H1 (cell line): ENCODE results near the gene INPP4B. TPM values are rescaled to one million over a fixed set of nuclear protein-coding genes. Genes with fewer than 3 reads are reported as not detected.

Source experiments
- CTCF ChIA-PET: fragments of 300-600 bp; sonication (Branson Sonifier 250); formaldehyde crosslinking; loops from one replicate; lab custom pipeline; 2021; ENCODE audit not compliant: partially characterized antibody; lab: Charles Lee
- POLR2A ChIA-PET: fragments of 300-600 bp; sonication (Branson Sonifier 250); formaldehyde crosslinking; loops from one replicate; lab custom pipeline; 2021; ENCODE audit warnings: inconsistent platforms; ENCODE audit not compliant: partially characterized antibody; lab: Charles Lee
- DNase-seq, 2 experiments: peaks; one replicate each; pipeline versions ENCODE4 v3.0.0 to v3.0.0-alpha.2; 2010 to 2022; ENCODE audit warnings: low spot score in 2 of 2, low read depth in 1 of 2, mixed read lengths in 1 of 2
- FAIRE-seq: peaks from 2 replicates; lab custom pipeline; 2011; peaks lifted over from hg19 to GRCh38; lab: Jason Lieb, UNC
- H2AFZ ChIP-seq: 2 replicates; pipeline ENCODE4 v1.8.1; 2012; ENCODE audit warnings: low read length, inconsistent platforms
- H2AK5ac ChIP-seq: 2 replicates; pipeline ENCODE4 v1.6.1; 2013; ENCODE audit warnings: low read depth, low read length
- H2BK120ac ChIP-seq: replicated peaks from 2 replicates; pipeline ENCODE3; 2013; ENCODE audit warnings: low read depth, low read length, inconsistent platforms
- H2BK12ac ChIP-seq: 2 replicates; pipeline ENCODE4 v1.6.1; 2013; ENCODE audit warnings: low read depth, low read length
- H2BK15ac ChIP-seq: 2 replicates; pipeline ENCODE4 v1.6.1; 2013; ENCODE audit warnings: low read length
- H2BK20ac ChIP-seq: 2 replicates; pipeline ENCODE4 v1.6.1; 2013; ENCODE audit warnings: low read length
- H2BK5ac ChIP-seq: 2 replicates; pipeline ENCODE4 v1.6.1; 2013; ENCODE audit warnings: low read depth, low read length
- H3K14ac ChIP-seq: 2 replicates; pipeline ENCODE4 v1.6.1; 2013; ENCODE audit warnings: inconsistent platforms; ENCODE audit not compliant: insufficient read length
- H3K18ac ChIP-seq: 2 replicates; pipeline ENCODE4 v1.6.1; 2013; ENCODE audit warnings: low read length; ENCODE audit errors: extremely low read depth
- H3K23ac ChIP-seq: 2 replicates; pipeline ENCODE4 v1.6.1; 2013; ENCODE audit warnings: inconsistent platforms; ENCODE audit not compliant: insufficient read length
- H3K23me2 ChIP-seq: 2 replicates; pipeline ENCODE4 v1.6.1; 2013; ENCODE audit warnings: low read depth, low read length
- H3K27ac ChIP-seq: 2 replicates; pipeline ENCODE4 v1.6.1; 2011; ENCODE audit warnings: low read depth, low read length, inconsistent platforms
- H3K27me3 ChIP-seq, 4 experiments: replicated peaks in 1 of 4; 1 replicate in 1 of 4; 2 replicates in 3 of 4; pipeline versions ENCODE4 v1.6.1 to v1.8.1; 2011 to 2013; ENCODE audit warnings: low read length in 3 of 4, mild to moderate bottlenecking in 3 of 4, inconsistent platforms in 2 of 4, mixed read lengths in 2 of 4, moderate library complexity in 1 of 4; ENCODE audit not compliant: control insufficient read depth in 3 of 4, insufficient read depth in 3 of 4; ENCODE audit errors: extremely low read depth in 1 of 4
- H3K36me3 ChIP-seq, 4 experiments: 2 replicates each; pipeline versions ENCODE4 v1.6.1 to v1.8.1; 2011 to 2013; ENCODE audit warnings: mild to moderate bottlenecking in 4 of 4, low read length in 3 of 4, moderate library complexity in 2 of 4, control low read depth in 1 of 4, inconsistent platforms in 1 of 4; ENCODE audit not compliant: insufficient read depth in 4 of 4, control insufficient read depth in 2 of 4
- H3K4ac ChIP-seq: replicated peaks from 2 replicates; pipeline ENCODE3; 2013; ENCODE audit warnings: low read length, low read depth, mixed read lengths, inconsistent platforms; ENCODE audit not compliant: insufficient read length
- H3K4me1 ChIP-seq, 4 experiments: replicated peaks in 1 of 4; 1 replicate in 1 of 4; 2 replicates in 3 of 4; pipeline versions ENCODE4 v1.6.1 to v1.8.1; 2011 to 2013; ENCODE audit warnings: low read length in 3 of 4, inconsistent platforms in 2 of 4, mixed read lengths in 1 of 4; ENCODE audit not compliant: insufficient read depth in 4 of 4, control insufficient read depth in 3 of 4
- H3K4me2 ChIP-seq, 2 experiments: 2 replicates each; pipeline versions ENCODE4 v1.6.1 to v1.8.1; 2011 to 2013; ENCODE audit warnings: low read depth in 2 of 2, low read length in 2 of 2, control low read depth in 1 of 2, inconsistent platforms in 1 of 2, mild to moderate bottlenecking in 1 of 2; ENCODE audit not compliant: insufficient read depth in 1 of 2
- H3K4me3 ChIP-seq, 4 experiments: fragments of 200-600, 300-600 bp in 1 of 4; sonication (generic), shearing (Covaris generic), sonication (Bioruptor Twin) in 1 of 4; 2 replicates each; pipeline versions ENCODE4 v1.5.1 to v1.8.1; 2011 to 2016; ENCODE audit warnings: low read length in 4 of 4, low read depth in 3 of 4, control low read depth in 2 of 4, inconsistent platforms in 2 of 4, mild to moderate bottlenecking in 2 of 4, mixed read lengths in 1 of 4, moderate library complexity in 1 of 4; ENCODE audit not compliant: insufficient read depth in 2 of 4; ENCODE audit errors: extremely low read depth in 1 of 4
- H3K56ac ChIP-seq: replicated peaks from 2 replicates; pipeline ENCODE3; 2013; ENCODE audit warnings: low read depth, mild to moderate bottlenecking, mixed read lengths, low read length, inconsistent platforms; ENCODE audit not compliant: insufficient read length
- H3K79me1 ChIP-seq: 2 replicates; pipeline ENCODE4 v1.6.1; 2013; ENCODE audit warnings: low read depth, low read length, control low read depth
- H3K79me2 ChIP-seq, 2 experiments: 2 replicates each; pipeline versions ENCODE4 v1.6.1 to v1.8.1; 2012 to 2013; ENCODE audit warnings: low read length in 2 of 2, mild to moderate bottlenecking in 2 of 2, inconsistent platforms in 1 of 2; ENCODE audit not compliant: insufficient read depth in 2 of 2, control insufficient read depth in 1 of 2
- H3K9ac ChIP-seq, 4 experiments: replicated peaks in 1 of 4; 1 replicate in 1 of 4; 2 replicates in 3 of 4; pipeline versions ENCODE4 v1.6.1 to v1.8.1; 2011 to 2013; ENCODE audit warnings: low read depth in 3 of 4, low read length in 3 of 4, control low read depth in 2 of 4, mild to moderate bottlenecking in 2 of 4, moderate library complexity in 2 of 4, inconsistent platforms in 1 of 4; ENCODE audit errors: extremely low read depth in 1 of 4
- H3K9me3 ChIP-seq, 2 experiments: 2 replicates each; pipeline versions ENCODE4 v1.6.1 to v1.8.1; 2012 to 2013; ENCODE audit warnings: mild to moderate bottlenecking in 2 of 2, moderate library complexity in 2 of 2, control low read depth in 1 of 2, inconsistent platforms in 1 of 2, low read depth in 1 of 2, low read length in 1 of 2, mixed read lengths in 1 of 2; ENCODE audit not compliant: insufficient read depth in 2 of 2
- H4K20me1 ChIP-seq, 2 experiments: replicated peaks in 1 of 2; 2 replicates each; pipeline versions ENCODE3 to v1.8.1; 2011 to 2013; ENCODE audit warnings: inconsistent platforms in 2 of 2, low read length in 2 of 2, mild to moderate bottlenecking in 1 of 2; ENCODE audit not compliant: insufficient read depth in 2 of 2, control insufficient read depth in 1 of 2
- H4K5ac ChIP-seq: 2 replicates; pipeline ENCODE4 v1.6.1; 2013; ENCODE audit warnings: low read length, low read depth, mixed read lengths, inconsistent platforms; ENCODE audit not compliant: insufficient read length
- H4K8ac ChIP-seq: 2 replicates; pipeline ENCODE4 v1.8.0; 2013; ENCODE audit warnings: mild to moderate bottlenecking, moderate library complexity, low read length, inconsistent platforms; ENCODE audit not compliant: insufficient read depth; ENCODE audit errors: extremely low read depth
- H4K91ac ChIP-seq: replicated peaks from 2 replicates; pipeline ENCODE3; 2013; ENCODE audit warnings: low read length, mixed read lengths, inconsistent platforms; ENCODE audit not compliant: insufficient read length
- ATF3 ChIP-seq: IDR thresholded peaks from 2 replicates; pipeline ENCODE4 v1.6.1; 2011; ENCODE audit warnings: low read depth, mild to moderate bottlenecking, low read length; ENCODE audit not compliant: insufficient read depth
- BRCA1 ChIP-seq: IDR thresholded peaks from 2 replicates; pipeline ENCODE4 v1.6.1; 2012; ENCODE audit warnings: low read depth, low read length, improper control_type of control experiment
- CBX5 ChIP-seq: fragments of 300-800, 300-1000 bp; sonication (generic); IDR thresholded peaks from 2 replicates; pipeline ENCODE4 v1.7.1; 2016; ENCODE audit warnings: antibody characterized with exemption, low read length, low read depth
- CREB1 ChIP-seq: IDR thresholded peaks from 2 replicates; pipeline ENCODE4 v1.6.1; 2012; ENCODE audit warnings: inconsistent platforms
- GABPA ChIP-seq: IDR thresholded peaks from 2 replicates; pipeline ENCODE4 v1.6.1; 2011; ENCODE audit warnings: mild to moderate bottlenecking, low read length, moderate library complexity, borderline replicate concordance; ENCODE audit not compliant: insufficient read depth
- HDAC6 ChIP-seq: IDR thresholded peaks from one replicate; pipeline ENCODE4 v1.7.1; 2012; ENCODE audit warnings: low read depth, mild to moderate bottlenecking, inconsistent platforms, low read length, moderate library complexity
- KDM1A ChIP-seq: fragments of 200-600, 300-600 bp; sonication (generic); IDR thresholded peaks from 2 replicates; pipeline ENCODE4 v1.7.1; 2016; ENCODE audit warnings: mild to moderate bottlenecking, low read length, borderline replicate concordance
- POLR2A ChIP-seq, 2 experiments: IDR thresholded peaks; 1 replicate in 1 of 2; 2 replicates in 1 of 2; pipeline ENCODE4 v1.6.1; 2011; ENCODE audit warnings: low read depth in 2 of 2, low read length in 2 of 2, mild to moderate bottlenecking in 2 of 2; ENCODE audit errors: control extremely low read depth in 1 of 2
- POLR2AphosphoS5 ChIP-seq: IDR thresholded peaks from 2 replicates; pipeline ENCODE4 v1.6.1; 2011; ENCODE audit warnings: low read depth, low read length
- POU5F1 ChIP-seq: IDR thresholded peaks from 2 replicates; pipeline ENCODE4 v1.6.1; 2011; ENCODE audit warnings: low read depth, mild to moderate bottlenecking, low read length, moderate library complexity
- RFX5 ChIP-seq: IDR thresholded peaks from 2 replicates; pipeline ENCODE4 v1.6.1; 2011; ENCODE audit warnings: low read depth, low read length, improper control_type of control experiment, borderline replicate concordance
- RNF2 ChIP-seq: fragments of 200-900, 300-1000 bp; sonication (generic); IDR thresholded peaks from 2 replicates; pipeline ENCODE4 v1.7.1; 2016; ENCODE audit warnings: borderline replicate concordance, low read depth, mild to moderate bottlenecking, antibody characterized with exemption, low read length; ENCODE audit not compliant: poor library complexity, severe bottlenecking; ENCODE audit errors: missing control alignments
- SIX5 ChIP-seq: IDR thresholded peaks from 2 replicates; pipeline ENCODE4 v1.6.1; 2011; ENCODE audit warnings: mild to moderate bottlenecking, low read depth, low read length
- SP1 ChIP-seq: IDR thresholded peaks from 2 replicates; pipeline ENCODE4 v1.6.1; 2011; ENCODE audit warnings: low read depth, low read length
- SUZ12 ChIP-seq: fragments of 200-600 bp; sonication (generic); IDR thresholded peaks from 2 replicates; pipeline ENCODE4 v1.6.1; 2012; ENCODE audit warnings: mild to moderate bottlenecking, inconsistent platforms, low read length, moderate library complexity, mixed read lengths
- TAF7 ChIP-seq: optimal IDR thresholded peaks from 2 replicates; pipeline ENCODE3; 2011; ENCODE audit warnings: low read depth, mild to moderate bottlenecking, inconsistent platforms, low read length, moderate library complexity, borderline replicate concordance
- polyA plus RNA-seq, 7 experiments: library from polyadenylated mRNA; depleted of rRNA in 3 of 7; stranded (reverse) in 5 of 7; unstranded in 2 of 7; fragments of >200 nt in 5 of 7; fragments of 200-250 nt in 2 of 7; gene quantifications; 1 replicate in 5 of 7; 2 replicates in 1 of 7; 4 replicates in 1 of 7; pipeline versions ENCODE4 v1.2.1 to v1.2.3, GENCODE V29; 2011 to 2013; ENCODE audit warnings: missing spikeins in 2 of 7, mixed read lengths in 2 of 7
- total RNA-seq: library from RNA; stranded (reverse); fragmentation: NEBNext Ultra II Directional; extraction: Animal tissue kit (Norgen Biotek cat#: 25700); gene quantifications from 2 replicates; pipeline ENCODE4 v1.2.1, GENCODE V29; 2021

The INPP4B gene
- total and polyA plus RNA-seq, 2 of the 8 experiments (the other 6 are each of a cell fraction or from before 2014, with no cell fraction given): 0.11 to 0.54 TPM

- Histone ChIP-seq H3K14ac (no peak overlapping the region), H3K23ac (no peak overlapping the region)
- no peak for FAIRE-seq
- TF ChIP-seq ATF3 (no peak), POLR2AphosphoS5 (no peak), SP1 (no peak), POU5F1 (no peak), HDAC6 (no peak), POLR2A (IDR thresholded peaks at IDR 0.05; ENCODE audit: control extremely low read depth in 1 of 2, low read depth in 2 of 2, low read length in 2 of 2) (no peak), KDM1A (no peak), SIX5 (no peak), CREB1 (no peak), TAF7 (no peak), CBX5 (no peak), GABPA (no peak), SUZ12 (no peak), RNF2 (no peak), BRCA1 (no peak), RFX5 (no peak)
- TF ChIP-seq, all 59 proteins: peak for 0
- Histone ChIP-seq H3K9ac (no peak overlapping the region), H4K91ac (no peak overlapping the region), H3K4me1 (no peaks in the 10 kb centered on the region), H3K4me2 (no peak overlapping the region), H3K9me3 (no peaks in the 10 kb centered on the region), H2BK120ac (no peak overlapping the region), H2BK15ac (no peak overlapping the region), H3K27me3 (no peaks in the 10 kb centered on the region), H4K5ac (no peak overlapping the region), H4K20me1 (no peaks in the 10 kb centered on the region), H3K23me2 (no peaks in the 10 kb centered on the region), H3K36me3 (no peaks in the 10 kb centered on the region), H2BK5ac (no peak overlapping the region), H3K79me2 (no peaks in the 10 kb centered on the region), H3K79me1 (no peaks in the 10 kb centered on the region), H3K56ac (no peak overlapping the region), H2BK20ac (no peak overlapping the region), H2BK12ac (no peak overlapping the region), H3K18ac (no peak overlapping the region), H2AFZ (no peak overlapping the region), H3K27ac (no peak overlapping the region), H2AK5ac (no peak overlapping the region), H4K8ac (no peak overlapping the region), H3K4ac (no peak overlapping the region), H3K4me3 (no peak overlapping the region)
- CTCF ChIA-PET: interaction anchor here (0.7 kb wide), 1 partner anchor 18 kb away, joined by 3 read pairs; no protein-coding TSS in a partner anchor
- DNase-seq: no peak
- POLR2A ChIA-PET: no interaction called here
Measured at GRCh38 chr4:142169216-142169615, 676.9 kb downstream of the INPP4B start.
